IMR-90 (cell line): ENCODE results near the gene EPOP.

ENCODE experiments used
- CTCF ChIP-seq: conservative IDR thresholded peaks from 2 replicates; pipeline ENCODE4 v1.5.1; 2012; ENCODE audit warnings: mild to moderate bottlenecking, low read depth, low read length, improper control_type of control experiment
- MAFK ChIP-seq: IDR thresholded peaks from 2 replicates; pipeline ENCODE4 v1.6.1; 2012; ENCODE audit warnings: low read depth, low read length, improper control_type of control experiment
- RFX5 ChIP-seq: IDR thresholded peaks from 2 replicates; pipeline ENCODE4 v1.8.0; 2012; ENCODE audit warnings: low read depth, mild to moderate bottlenecking, low read length, moderate library complexity
- USF2 ChIP-seq: fragments of 150-350 bp; IDR thresholded peaks from 2 replicates; pipeline ENCODE4 v1.6.1; 2017; ENCODE audit warnings: mild to moderate bottlenecking, antibody characterized with exemption, low read length, low read depth

- TF ChIP-seq RFX5, result no peak
- no peak for TF ChIP-seq MAFK
- no peak for TF ChIP-seq CTCF
- TF ChIP-seq USF2, result no peak
Measured at GRCh38 chr17:38703742-38704605, 29.2 kb upstream of the EPOP start.
